RWPE2 (cell line): ENCODE results near the gene PTK6.
"Not testable (repeated sequence)": the region's sequence is repeated elsewhere in the genome, so short reads cannot be mapped to it uniquely, and the experiment has no call there.

Source experiments
- ATAC-seq: fragments of 200-7000 bp; cut with Tn5 transposase; 3 replicates; pipeline ENCODE4 v1.9.1; 2021; ENCODE audit warnings: low read depth
- DNase-seq: peaks from one replicate; pipeline ENCODE4 v3.0.0-alpha.2; 2020; ENCODE audit warnings: low spot score
- H3K27ac ChIP-seq: fragments of 450-650 bp; 2 replicates; pipeline ENCODE4 v1.5.1; 2017; ENCODE audit warnings: mild to moderate bottlenecking; ENCODE audit not compliant: poor library complexity, severe bottlenecking
- H3K27me3 ChIP-seq: fragments of 250-450 bp; sonication (Bioruptor Pico); 2 replicates; pipeline ENCODE4 v1.5.1; 2021; ENCODE audit warnings: mild to moderate bottlenecking, moderate library complexity; ENCODE audit not compliant: insufficient read depth, poor library complexity, severe bottlenecking
- H3K36me3 ChIP-seq: fragments of 250-450 bp; sonication (Bioruptor Pico); 2 replicates; pipeline ENCODE4 v1.5.1; 2020; ENCODE audit warnings: low read depth, mild to moderate bottlenecking, moderate library complexity
- H3K4me1 ChIP-seq: fragments of 250-450 bp; sonication (Bioruptor Pico); 2 replicates; pipeline ENCODE4 v1.5.1; 2021; ENCODE audit warnings: mild to moderate bottlenecking, moderate library complexity; ENCODE audit not compliant: insufficient read depth, poor library complexity, severe bottlenecking
- H3K4me3 ChIP-seq: fragments of 250-450 bp; sonication (Bioruptor Pico); 2 replicates; pipeline ENCODE4 v1.5.1; 2021; ENCODE audit warnings: mild to moderate bottlenecking, moderate library complexity; ENCODE audit not compliant: severe bottlenecking
- H3K9me3 ChIP-seq: fragments of 250-450 bp; sonication (Bioruptor Pico); 2 replicates; pipeline ENCODE4 v1.5.1; 2021; ENCODE audit warnings: mild to moderate bottlenecking, moderate library complexity; ENCODE audit not compliant: severe bottlenecking
- TF ChIP-seq, protein P1 (sequence below): fragments of 450-650 bp; IDR thresholded peaks from one replicate; pipeline ENCODE4 v1.5.1; 2017; ENCODE audit warnings: mild to moderate bottlenecking, moderate library complexity; ENCODE audit not compliant: poor library complexity, severe bottlenecking

Gene PTK6

DNA sequence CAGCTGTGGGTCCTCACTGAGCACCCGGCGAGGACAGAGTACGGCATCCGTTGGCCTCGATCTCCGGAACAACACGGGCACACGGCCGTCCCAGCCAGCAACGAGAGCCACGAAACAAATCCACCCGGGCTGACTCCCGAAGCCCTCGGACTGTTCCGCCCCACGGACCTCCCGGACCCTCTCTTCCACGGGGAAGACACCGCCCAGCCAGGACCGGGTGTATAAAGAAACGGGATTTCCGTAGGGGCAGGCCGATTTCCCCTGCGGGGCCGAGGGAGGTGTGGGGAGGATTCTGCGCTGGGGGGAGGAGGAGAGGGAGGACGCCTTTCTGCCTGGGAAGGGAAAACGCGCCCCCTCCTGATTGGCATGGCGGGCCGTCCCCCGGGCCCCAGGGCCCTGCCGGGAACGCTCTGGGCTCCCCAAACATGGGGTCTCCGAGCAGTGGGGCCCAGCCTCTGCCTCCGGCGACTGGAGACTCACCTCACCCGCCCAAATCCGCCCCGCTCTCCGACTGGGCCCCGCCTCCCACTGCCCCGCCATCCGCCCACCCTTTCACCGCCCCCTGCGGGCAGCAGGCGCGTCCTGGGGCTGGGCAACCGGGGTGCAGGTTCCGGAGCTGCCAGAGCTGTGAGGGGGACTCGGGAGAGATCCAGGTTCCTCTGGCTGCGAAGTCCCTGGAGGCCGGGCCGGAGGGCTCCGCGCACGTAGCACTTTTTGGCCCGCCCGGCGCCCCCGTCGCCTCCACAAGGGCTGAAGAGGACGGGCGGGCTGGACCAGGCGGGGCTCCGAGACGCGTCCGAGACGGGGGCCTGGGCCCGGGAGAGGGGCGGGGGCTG, 17.3 kb downstream of the PTK6 start:
- peaks cover 29% of the 10 kb centered on the region for H3K36me3 ChIP-seq
- TF ChIP-seq, protein P1, sequence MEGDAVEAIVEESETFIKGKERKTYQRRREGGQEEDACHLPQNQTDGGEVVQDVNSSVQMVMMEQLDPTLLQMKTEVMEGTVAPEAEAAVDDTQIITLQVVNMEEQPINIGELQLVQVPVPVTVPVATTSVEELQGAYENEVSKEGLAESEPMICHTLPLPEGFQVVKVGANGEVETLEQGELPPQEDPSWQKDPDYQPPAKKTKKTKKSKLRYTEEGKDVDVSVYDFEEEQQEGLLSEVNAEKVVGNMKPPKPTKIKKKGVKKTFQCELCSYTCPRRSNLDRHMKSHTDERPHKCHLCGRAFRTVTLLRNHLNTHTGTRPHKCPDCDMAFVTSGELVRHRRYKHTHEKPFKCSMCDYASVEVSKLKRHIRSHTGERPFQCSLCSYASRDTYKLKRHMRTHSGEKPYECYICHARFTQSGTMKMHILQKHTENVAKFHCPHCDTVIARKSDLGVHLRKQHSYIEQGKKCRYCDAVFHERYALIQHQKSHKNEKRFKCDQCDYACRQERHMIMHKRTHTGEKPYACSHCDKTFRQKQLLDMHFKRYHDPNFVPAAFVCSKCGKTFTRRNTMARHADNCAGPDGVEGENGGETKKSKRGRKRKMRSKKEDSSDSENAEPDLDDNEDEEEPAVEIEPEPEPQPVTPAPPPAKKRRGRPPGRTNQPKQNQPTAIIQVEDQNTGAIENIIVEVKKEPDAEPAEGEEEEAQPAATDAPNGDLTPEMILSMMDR: peak; percentile 67
- ATAC-seq: peak; percentile 66
- peak overlapping the region; percentile 57 for H3K4me3 ChIP-seq
- H3K27ac ChIP-seq: peak overlapping the region; percentile 79
- peaks cover 10% of the 10 kb centered on the region for H3K9me3 ChIP-seq
- peaks cover 5% of the 10 kb centered on the region for H3K4me1 ChIP-seq
- no peaks in the 10 kb centered on the region for H3K27me3 ChIP-seq
- DNase-seq: peak; percentile 95

DNA sequence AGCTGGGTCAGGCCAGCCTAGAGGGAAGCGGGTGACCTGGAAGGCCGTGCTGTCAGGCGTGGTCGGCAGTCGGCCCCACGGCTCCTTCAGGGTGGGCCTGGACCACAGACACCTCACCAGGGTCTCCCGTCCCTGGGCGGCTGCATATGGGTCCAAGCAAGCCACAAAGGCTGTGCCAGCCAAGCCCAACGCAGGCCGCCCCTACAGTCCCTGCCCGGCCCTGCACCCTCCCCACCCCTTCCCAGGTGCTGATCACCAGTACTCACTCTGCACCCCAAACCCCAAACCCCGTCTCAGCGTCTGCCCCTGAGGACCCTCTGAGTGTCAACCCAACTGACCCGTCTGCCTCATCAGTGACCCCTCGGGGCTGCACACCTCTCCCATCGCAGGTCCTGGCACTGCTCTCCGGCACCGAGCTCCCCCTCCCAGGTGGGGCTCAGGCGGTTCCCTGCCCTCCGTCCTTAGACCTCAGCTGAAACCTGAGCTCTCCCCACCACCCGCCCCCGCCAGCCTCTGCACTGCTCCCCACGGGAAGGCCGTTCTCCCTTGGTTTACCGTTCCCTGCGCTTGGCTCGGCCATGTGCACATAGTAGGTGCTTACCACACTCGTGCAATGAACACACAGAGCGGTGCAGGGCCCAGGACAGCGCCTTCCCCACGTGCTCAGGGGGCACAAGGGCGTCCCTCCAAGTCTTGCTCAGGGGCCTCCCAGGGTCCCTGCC, 18.1 kb downstream of the PTK6 start:
- Histone ChIP-seq H3K4me3 (peak overlapping the region; percentile 57), H3K9me3 (peaks cover 10% of the 10 kb centered on the region), H3K36me3 (peaks cover 29% of the 10 kb centered on the region), H3K27ac (peak overlapping the region; percentile 79), H3K27me3 (no peaks in the 10 kb centered on the region), H3K4me1 (peaks cover 5% of the 10 kb centered on the region)
- ATAC-seq: no peak
- TF ChIP-seq, protein P1: no peak
- DNase-seq: peak; percentile 85

DNA sequence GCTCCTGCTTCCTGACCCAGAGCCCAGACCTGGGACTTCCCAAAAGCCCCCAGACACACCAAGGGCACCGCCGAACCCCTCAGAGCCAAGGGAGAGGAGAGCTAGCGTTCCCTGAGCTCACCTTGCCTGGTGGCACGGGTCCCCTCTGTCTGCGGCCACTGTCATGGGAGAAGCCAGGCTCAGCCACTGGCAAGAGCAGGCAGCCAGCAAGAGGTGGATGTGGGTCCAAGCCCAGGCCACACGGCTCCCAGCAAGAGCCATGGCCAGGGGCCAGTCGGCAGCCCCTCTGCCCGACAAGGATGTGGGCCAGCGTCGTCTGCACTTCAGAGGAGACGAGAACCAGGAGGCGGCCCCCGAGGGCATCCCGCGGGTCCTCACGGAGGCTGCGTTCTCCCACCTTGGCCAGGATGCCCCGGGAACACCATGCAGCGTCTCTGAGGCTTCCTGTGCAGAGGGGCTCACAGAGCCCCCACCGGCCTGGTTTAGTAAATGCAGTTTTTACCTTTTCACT, 18.8 kb downstream of the PTK6 start:
- no peaks in the 10 kb centered on the region for H3K27me3 ChIP-seq
- H3K4me3 ChIP-seq: no peak overlapping the region
- DNase-seq: no peak

DNA sequence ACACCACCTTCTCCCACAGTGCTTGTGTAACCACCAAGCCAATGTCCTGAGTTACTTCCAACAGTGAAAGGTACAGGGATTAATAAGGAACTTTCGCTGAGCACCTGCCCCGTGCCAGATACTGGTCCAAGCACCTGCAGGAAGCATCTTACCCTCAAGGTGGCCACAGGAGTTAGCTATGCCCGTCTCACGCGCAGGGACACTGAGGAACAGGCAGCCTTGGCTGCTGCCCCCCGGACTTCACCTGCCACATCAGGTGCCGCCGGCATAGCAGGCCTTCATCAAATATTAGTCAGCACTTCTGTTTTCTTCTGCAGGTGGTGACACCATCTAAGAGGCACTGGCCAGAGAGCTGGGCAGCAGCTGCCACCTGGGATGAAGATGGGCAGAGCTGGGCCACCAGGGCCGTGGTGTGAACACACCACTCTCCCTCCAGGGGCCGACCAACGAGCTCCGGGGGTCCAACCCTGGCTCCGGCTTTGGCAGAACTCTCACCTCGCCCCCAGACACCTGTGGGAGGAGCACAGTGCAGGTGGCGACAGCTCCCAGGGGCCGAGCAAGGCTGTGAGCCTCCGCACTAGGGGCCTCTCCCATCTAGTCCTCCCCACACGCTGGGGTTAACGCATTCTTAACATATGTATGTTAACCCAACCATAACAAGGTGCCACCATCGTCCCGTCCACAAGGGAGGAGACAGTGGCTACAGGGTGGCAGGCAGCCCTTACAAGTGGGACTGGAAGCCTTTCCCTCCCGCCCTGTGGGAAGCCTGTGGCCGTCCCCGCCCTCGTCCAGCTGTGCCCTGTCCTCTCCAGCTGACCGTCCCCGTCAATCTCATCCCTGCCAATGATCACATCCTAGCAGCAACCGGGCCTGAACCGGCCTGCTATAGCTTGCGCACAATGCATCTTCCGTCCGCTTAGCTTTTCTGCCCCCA, 19.5 kb downstream of the PTK6 start:
- peaks cover 15% of the 10 kb centered on the region for H3K36me3 ChIP-seq
- H3K27me3 ChIP-seq: peaks cover 4% of the 10 kb centered on the region
- peaks cover 5% of the 10 kb centered on the region for H3K4me1 ChIP-seq
- no peak for ATAC-seq
- TF ChIP-seq, protein P1: no peak
- peak; percentile 87 for DNase-seq
- no peak overlapping the region for H3K27ac ChIP-seq
- H3K9me3 ChIP-seq: no peaks in the 10 kb centered on the region
- no peak overlapping the region for H3K4me3 ChIP-seq

More for the DNA sequence above, 18.8 kb downstream of the PTK6 start:
- Histone ChIP-seq H3K9me3 (peaks cover 5% of the 10 kb centered on the region), H3K27ac (no peak overlapping the region), H3K36me3 (peaks cover 23% of the 10 kb centered on the region), H3K4me1 (peaks cover 5% of the 10 kb centered on the region)
- ATAC-seq: no peak
- TF ChIP-seq, protein P1: no peak

DNA sequence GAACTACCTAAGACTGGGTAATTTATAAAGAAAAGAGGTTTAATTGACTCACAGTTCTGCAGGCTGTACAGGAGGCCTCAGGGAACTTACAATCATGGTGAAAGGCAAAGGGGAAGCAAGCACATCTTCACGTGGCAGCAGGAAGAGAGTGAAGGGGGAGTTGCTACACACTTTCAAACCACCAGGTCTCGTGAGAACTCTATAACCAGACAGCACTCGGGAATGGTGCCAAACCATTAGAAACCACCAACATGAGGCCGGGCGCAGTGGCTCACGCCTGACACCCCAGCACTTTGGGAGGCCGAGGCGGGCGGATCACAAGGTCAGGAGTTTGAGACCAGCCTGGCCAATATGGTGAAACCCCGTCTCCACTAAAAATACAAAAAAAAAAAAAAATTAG, 22.7 kb downstream of the PTK6 start:
- not testable (repeated sequence) for H3K36me3 ChIP-seq, H3K27me3 ChIP-seq, DNase-seq, H3K27ac ChIP-seq, H3K4me3 ChIP-seq, H3K9me3 ChIP-seq, H3K4me1 ChIP-seq, ATAC-seq
